DND-41 (cell line): ENCODE data around the gene MED10.

Experiments used
- ATAC-seq: fragments of 200-7000 bp; cut with Tn5 transposase; 3 replicates; pipeline ENCODE4 v1.9.1; 2021; ENCODE audit warnings: low read depth; ENCODE audit not compliant: insufficient read depth
- DNase-seq: peaks from one replicate; pipeline ENCODE4 v3.0.0-alpha.2; 2020
- H2AFZ ChIP-seq: 2 replicates; pipeline ENCODE4 v1.6.0; 2012; ENCODE audit warnings: low read depth, low read length
- H3K27ac ChIP-seq: 2 replicates; pipeline ENCODE4 v1.5.1; 2012; ENCODE audit warnings: low read length, inconsistent platforms
- H3K27me3 ChIP-seq: fragments of 200-600 bp; sonication (generic); 2 replicates; pipeline ENCODE4 v1.6.0; 2012; ENCODE audit warnings: low read length, mild to moderate bottlenecking, inconsistent platforms; ENCODE audit not compliant: insufficient read depth, poor library complexity
- H3K36me3 ChIP-seq: 2 replicates; pipeline ENCODE4 v1.5.1; 2012; ENCODE audit warnings: low read length, inconsistent platforms; ENCODE audit not compliant: insufficient read depth
- H3K4me1 ChIP-seq: 2 replicates; pipeline ENCODE4 v1.5.1; 2012; ENCODE audit warnings: mild to moderate bottlenecking, low read length; ENCODE audit not compliant: insufficient read depth
- H3K4me2 ChIP-seq: 2 replicates; pipeline ENCODE4 v1.6.0; 2012; ENCODE audit warnings: mild to moderate bottlenecking, moderate library complexity, low read length, inconsistent platforms; ENCODE audit not compliant: insufficient read depth
- H3K4me3 ChIP-seq, 2 experiments: fragments of 200-600 bp in 1 of 2; shearing (Covaris generic) in 1 of 2; 2 replicates each; pipeline ENCODE4 v1.5.1; 2012 to 2016; ENCODE audit warnings: inconsistent platforms in 2 of 2, low read length in 2 of 2, mild to moderate bottlenecking in 2 of 2, low read depth in 1 of 2, moderate library complexity in 1 of 2
- H3K79me2 ChIP-seq: 2 replicates; pipeline ENCODE4 v1.6.0; 2012; ENCODE audit warnings: low read length, inconsistent platforms; ENCODE audit not compliant: insufficient read depth
- H3K9ac ChIP-seq: 2 replicates; pipeline ENCODE4 v1.6.0; 2012; ENCODE audit warnings: low read depth, mild to moderate bottlenecking, inconsistent platforms, low read length, moderate library complexity
- H3K9me3 ChIP-seq: 2 replicates; pipeline ENCODE4 v1.5.1; 2012; ENCODE audit warnings: low read length, moderate library complexity, mild to moderate bottlenecking, inconsistent platforms; ENCODE audit not compliant: insufficient read depth, severe bottlenecking
- H4K20me1 ChIP-seq: 2 replicates; pipeline ENCODE4 v1.6.0; 2012; ENCODE audit warnings: low read length; ENCODE audit not compliant: insufficient read depth
- EZH2 ChIP-seq: IDR thresholded peaks from 3 replicates; pipeline ENCODE4 v1.6.1; 2012; ENCODE audit warnings: borderline replicate concordance, low read depth, mild to moderate bottlenecking, moderate library complexity, low read length, inconsistent platforms; ENCODE audit not compliant: severe bottlenecking
- TF ChIP-seq, protein P1 (sequence below): IDR thresholded peaks from 2 replicates; pipeline ENCODE4 v1.5.1; 2012; ENCODE audit warnings: borderline replicate concordance, low read length, moderate library complexity, mild to moderate bottlenecking; ENCODE audit not compliant: poor library complexity, severe bottlenecking; ENCODE audit errors: extremely low read depth

The MED10 gene

DNA sequence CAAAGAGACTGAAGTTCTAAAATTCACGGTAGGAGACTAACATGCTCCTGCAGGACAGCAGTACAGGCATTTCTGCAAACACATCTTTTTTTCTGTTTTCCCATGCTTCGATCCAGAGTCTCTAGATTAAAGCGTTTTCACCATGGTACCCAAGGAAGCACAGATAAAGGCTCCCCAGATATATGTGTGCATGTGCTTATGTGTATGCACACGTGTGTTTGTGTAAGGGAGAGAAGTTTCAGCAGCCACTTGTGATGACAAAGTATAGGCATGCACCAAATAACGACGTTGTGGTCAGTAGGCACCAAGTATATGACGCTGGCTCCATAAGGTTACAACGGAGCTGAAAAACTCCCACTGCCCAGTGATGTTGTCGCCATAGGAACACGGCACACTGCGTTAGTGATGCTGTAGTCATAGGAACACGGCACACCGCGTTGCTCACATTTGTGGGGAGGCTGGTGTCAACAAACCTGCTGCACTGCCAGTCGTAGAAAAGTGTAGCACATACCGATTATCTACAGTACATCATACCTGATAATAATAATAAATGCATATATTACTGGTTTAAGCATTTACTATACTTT, 21.7 kb downstream of the MED10 start:
- Histone ChIP-seq H3K27me3 (no peaks in the 10 kb centered on the region), H3K4me2 (no peak overlapping the region), H3K9ac (no peak overlapping the region), H3K4me3 (no peak overlapping the region), H3K4me1 (peaks cover 14% of the 10 kb centered on the region), H3K79me2 (no peaks in the 10 kb centered on the region), H4K20me1 (no peaks in the 10 kb centered on the region), H3K27ac (no peak overlapping the region), H3K36me3 (no peaks in the 10 kb centered on the region), H2AFZ (no peak overlapping the region), H3K9me3 (no peaks in the 10 kb centered on the region)
- DNase-seq (no peak), ATAC-seq (no peak)
- TF ChIP-seq, protein P1, sequence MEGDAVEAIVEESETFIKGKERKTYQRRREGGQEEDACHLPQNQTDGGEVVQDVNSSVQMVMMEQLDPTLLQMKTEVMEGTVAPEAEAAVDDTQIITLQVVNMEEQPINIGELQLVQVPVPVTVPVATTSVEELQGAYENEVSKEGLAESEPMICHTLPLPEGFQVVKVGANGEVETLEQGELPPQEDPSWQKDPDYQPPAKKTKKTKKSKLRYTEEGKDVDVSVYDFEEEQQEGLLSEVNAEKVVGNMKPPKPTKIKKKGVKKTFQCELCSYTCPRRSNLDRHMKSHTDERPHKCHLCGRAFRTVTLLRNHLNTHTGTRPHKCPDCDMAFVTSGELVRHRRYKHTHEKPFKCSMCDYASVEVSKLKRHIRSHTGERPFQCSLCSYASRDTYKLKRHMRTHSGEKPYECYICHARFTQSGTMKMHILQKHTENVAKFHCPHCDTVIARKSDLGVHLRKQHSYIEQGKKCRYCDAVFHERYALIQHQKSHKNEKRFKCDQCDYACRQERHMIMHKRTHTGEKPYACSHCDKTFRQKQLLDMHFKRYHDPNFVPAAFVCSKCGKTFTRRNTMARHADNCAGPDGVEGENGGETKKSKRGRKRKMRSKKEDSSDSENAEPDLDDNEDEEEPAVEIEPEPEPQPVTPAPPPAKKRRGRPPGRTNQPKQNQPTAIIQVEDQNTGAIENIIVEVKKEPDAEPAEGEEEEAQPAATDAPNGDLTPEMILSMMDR: no peak
- TF ChIP-seq EZH2: no peak

DNA sequence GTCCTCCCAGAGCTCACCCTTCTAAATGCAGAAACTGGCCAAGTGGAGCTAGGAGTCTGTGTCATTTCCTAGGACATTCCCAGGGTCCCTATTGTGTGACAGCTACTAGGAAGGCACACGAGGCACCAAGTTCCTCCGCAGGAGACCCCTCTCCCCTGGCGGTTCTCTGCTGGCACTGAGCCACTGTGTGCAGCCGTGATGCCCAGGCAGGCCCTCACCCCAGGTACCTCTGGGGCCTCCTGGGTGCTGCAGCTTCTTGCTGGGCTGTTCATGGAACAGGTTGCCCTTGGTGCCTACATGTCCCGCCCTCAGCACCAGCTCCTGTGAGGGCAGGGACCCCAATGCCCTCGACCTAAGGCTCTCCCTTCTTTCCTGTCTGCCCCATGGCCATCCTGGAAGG, 23.1 kb downstream of the MED10 start:
- H3K4me3 ChIP-seq: no peak overlapping the region
- no peak for TF ChIP-seq EZH2
- no peak for DNase-seq

DNA sequence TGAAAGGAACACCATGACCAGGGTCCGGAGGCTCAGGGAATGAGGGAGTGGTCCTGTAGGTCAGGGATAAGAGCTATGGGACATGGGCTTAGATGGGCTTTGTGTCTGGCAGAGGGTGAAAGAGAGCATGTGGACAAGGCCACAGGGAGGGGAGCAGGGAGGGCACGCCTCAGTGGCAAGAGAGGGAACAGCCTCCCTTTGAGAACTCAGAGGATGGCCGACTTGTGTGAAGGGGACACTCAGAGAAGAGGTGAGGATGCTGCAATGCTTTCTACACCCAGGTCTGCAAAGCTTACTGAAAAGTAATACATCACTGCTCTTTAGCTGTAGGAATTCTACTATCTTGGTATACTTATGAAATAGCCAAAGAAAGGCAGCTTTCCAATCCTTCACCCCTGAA, 23.5 kb downstream of the MED10 start:
- no peak overlapping the region for H3K4me3 ChIP-seq
- H3K4me2 ChIP-seq: no peak overlapping the region
- H3K9ac ChIP-seq: no peak overlapping the region
- H4K20me1 ChIP-seq: no peaks in the 10 kb centered on the region
- no peak for TF ChIP-seq EZH2
- TF ChIP-seq, protein P1: no peak
- H2AFZ ChIP-seq: no peak overlapping the region
- no peaks in the 10 kb centered on the region for H3K36me3 ChIP-seq
- H3K4me1 ChIP-seq: peaks cover 5% of the 10 kb centered on the region
- H3K9me3 ChIP-seq: no peaks in the 10 kb centered on the region
- no peaks in the 10 kb centered on the region for H3K79me2 ChIP-seq
- DNase-seq: no peak
- H3K27ac ChIP-seq: no peak overlapping the region
- H3K27me3 ChIP-seq: no peaks in the 10 kb centered on the region
- ATAC-seq: no peak

More for the DNA sequence above, 23.1 kb downstream of the MED10 start:
- H2AFZ ChIP-seq: no peak overlapping the region
- peaks cover 10% of the 10 kb centered on the region for H3K4me1 ChIP-seq
- no peaks in the 10 kb centered on the region for H3K9me3 ChIP-seq
- H3K79me2 ChIP-seq: no peaks in the 10 kb centered on the region
- ATAC-seq: no peak
- no peaks in the 10 kb centered on the region for H4K20me1 ChIP-seq
- no peak overlapping the region for H3K9ac ChIP-seq
- no peaks in the 10 kb centered on the region for H3K36me3 ChIP-seq
- H3K27me3 ChIP-seq: no peaks in the 10 kb centered on the region
- no peak overlapping the region for H3K4me2 ChIP-seq
- H3K27ac ChIP-seq: no peak overlapping the region

DNA sequence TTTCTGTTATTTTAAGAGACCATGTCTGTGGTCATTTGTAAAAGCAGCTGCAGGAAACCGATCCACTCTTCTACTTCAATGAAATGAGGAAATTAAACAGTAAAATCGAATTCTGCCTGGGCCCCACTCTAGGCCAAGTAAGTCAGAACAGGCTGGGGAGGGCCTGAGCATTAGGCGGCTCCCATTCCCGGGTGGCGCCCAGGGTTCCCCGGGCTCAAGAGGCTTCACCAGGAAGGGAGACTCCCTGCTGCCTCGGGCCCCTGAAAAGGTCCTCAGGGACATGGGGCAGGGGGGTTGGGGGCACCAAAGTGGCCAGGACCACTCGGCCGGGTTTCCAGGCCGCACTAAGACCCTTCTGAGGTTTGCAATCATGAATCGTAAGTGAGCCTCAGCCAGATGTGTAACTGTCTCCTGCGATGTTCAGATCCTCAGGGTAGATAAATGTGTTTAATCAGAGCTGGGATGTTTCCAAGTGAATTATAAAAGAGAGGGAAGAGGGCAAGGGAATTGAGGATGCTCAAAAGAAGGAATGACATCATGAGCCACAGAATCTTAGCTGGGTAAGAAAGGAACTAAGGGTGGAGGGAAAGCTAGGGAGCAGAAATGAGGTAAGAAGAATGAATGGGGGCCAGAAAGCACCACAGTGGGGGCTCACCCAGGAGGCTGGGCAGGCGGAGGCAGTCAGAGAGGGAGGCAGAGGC, 24.6 kb downstream of the MED10 start:
- ATAC-seq: no peak
- H3K9me3 ChIP-seq: no peaks in the 10 kb centered on the region
- no peaks in the 10 kb centered on the region for H3K4me1 ChIP-seq
- H3K27me3 ChIP-seq: no peaks in the 10 kb centered on the region
- no peak overlapping the region for H3K27ac ChIP-seq
- DNase-seq: no peak
- no peak for TF ChIP-seq EZH2
- TF ChIP-seq, protein P1: no peak
- H3K9ac ChIP-seq: no peak overlapping the region
- no peak overlapping the region for H3K4me3 ChIP-seq
- H4K20me1 ChIP-seq: no peaks in the 10 kb centered on the region
- no peaks in the 10 kb centered on the region for H3K79me2 ChIP-seq
- no peak overlapping the region for H3K4me2 ChIP-seq
- no peaks in the 10 kb centered on the region for H3K36me3 ChIP-seq
- no peak overlapping the region for H2AFZ ChIP-seq
